Measurements from ENCODE around the gene SPATS1.

Gene SPATS1

GRCh38 chr6:44388135-44388487, 45.7 kb downstream of the SPATS1 start:
- peaks cover 26% of the 10 kb centered on the region for H3K79me2 ChIP-seq (ENCODE audit: insufficient read depth, low read length)
- H3K9me2 ChIP-seq (ENCODE audit: low read depth, low read length), result no peaks in the 10 kb centered on the region
- no peaks in the 10 kb centered on the region for H3K9me3 ChIP-seq (ENCODE audit: low read length)
- no peak overlapping the region for H2AFZ ChIP-seq (ENCODE audit: low read length)
- H3K9ac ChIP-seq (ENCODE audit: low read length), result peak overlapping the region; percentile 82
- no peak for TF ChIP-seq EZH2 (IDR thresholded peaks at IDR 0.05; ENCODE audit: borderline replicate concordance, low read length)
- no peak for TF ChIP-seq CTCF (IDR thresholded peaks at IDR 0.05; ENCODE audit: low read length)
- H3K4me2 ChIP-seq (ENCODE audit: low read length), result peak overlapping the region; percentile 98
- peaks cover 27% of the 10 kb centered on the region for H3K4me1 ChIP-seq (ENCODE audit: insufficient read depth, low read length, severe bottlenecking)
- H3K27me3 ChIP-seq (ENCODE audit: insufficient read depth, low read length), result no peaks in the 10 kb centered on the region
- H4K20me1 ChIP-seq (ENCODE audit: insufficient read depth, low read length), result no peaks in the 10 kb centered on the region
- H3K4me3 ChIP-seq (ENCODE audit: low read depth, low read length, poor library complexity, severe bottlenecking), result peak overlapping the region; percentile 79
- H3F3A ChIP-seq (ENCODE audit: insufficient read depth, low read length), result no peaks in the 10 kb centered on the region
- no peak overlapping the region for H3K27ac ChIP-seq (ENCODE audit: low read depth, low read length, poor library complexity, severe bottlenecking)
- peaks cover 28% of the 10 kb centered on the region for H3K36me3 ChIP-seq (ENCODE audit: insufficient read depth, low read length)

GRCh38 chr6:44388887-44389286, 46.4 kb downstream of the SPATS1 start:
- TF ChIP-seq EZH2 (IDR thresholded peaks at IDR 0.05; ENCODE audit: borderline replicate concordance, low read length) (no peak), CTCF (IDR thresholded peaks at IDR 0.05; ENCODE audit: low read length) (no peak)
- H3K4me3 ChIP-seq (ENCODE audit: low read depth, low read length, poor library complexity, severe bottlenecking), result peak overlapping the region; percentile 79
- H3K9me2 ChIP-seq (ENCODE audit: low read depth, low read length), result no peaks in the 10 kb centered on the region
- no peaks in the 10 kb centered on the region for H3K9me3 ChIP-seq (ENCODE audit: low read length)
- H3K9ac ChIP-seq (ENCODE audit: low read length), result peak overlapping the region; percentile 82
- no peaks in the 10 kb centered on the region for H3F3A ChIP-seq (ENCODE audit: insufficient read depth, low read length)
- peaks cover 26% of the 10 kb centered on the region for H3K79me2 ChIP-seq (ENCODE audit: insufficient read depth, low read length)
- no peaks in the 10 kb centered on the region for H3K27me3 ChIP-seq (ENCODE audit: insufficient read depth, low read length)
- H3K36me3 ChIP-seq (ENCODE audit: insufficient read depth, low read length), result peaks cover 36% of the 10 kb centered on the region
- peak overlapping the region; percentile 98 for H3K4me2 ChIP-seq (ENCODE audit: low read length)
- H4K20me1 ChIP-seq (ENCODE audit: insufficient read depth, low read length), result no peaks in the 10 kb centered on the region
- peaks cover 27% of the 10 kb centered on the region for H3K4me1 ChIP-seq (ENCODE audit: insufficient read depth, low read length, severe bottlenecking)
- H2AFZ ChIP-seq (ENCODE audit: low read length), result no peak overlapping the region
- no peak overlapping the region for H3K27ac ChIP-seq (ENCODE audit: low read depth, low read length, poor library complexity, severe bottlenecking)

GRCh38 chr6:44390158-44390683, 47.8 kb downstream of the SPATS1 start:
- H3K9ac ChIP-seq (ENCODE audit: low read length), result no peak overlapping the region
- no peaks in the 10 kb centered on the region for H3K9me2 ChIP-seq (ENCODE audit: low read depth, low read length)
- TF ChIP-seq EZH2 (IDR thresholded peaks at IDR 0.05; ENCODE audit: borderline replicate concordance, low read length), result no peak
- TF ChIP-seq CTCF (IDR thresholded peaks at IDR 0.05; ENCODE audit: low read length), result no peak
- no peak overlapping the region for H3K4me3 ChIP-seq (ENCODE audit: low read depth, low read length, poor library complexity, severe bottlenecking)
- peaks cover 48% of the 10 kb centered on the region for H3K36me3 ChIP-seq (ENCODE audit: insufficient read depth, low read length)
- H3K79me2 ChIP-seq (ENCODE audit: insufficient read depth, low read length), result peaks cover 26% of the 10 kb centered on the region
- H3K4me2 ChIP-seq (ENCODE audit: low read length), result no peak overlapping the region
- no peaks in the 10 kb centered on the region for H3K9me3 ChIP-seq (ENCODE audit: low read length)
- H3K27me3 ChIP-seq (ENCODE audit: insufficient read depth, low read length), result no peaks in the 10 kb centered on the region
- H2AFZ ChIP-seq (ENCODE audit: low read length), result no peak overlapping the region
- H3K4me1 ChIP-seq (ENCODE audit: insufficient read depth, low read length, severe bottlenecking), result peaks cover 27% of the 10 kb centered on the region
- no peak overlapping the region for H3K27ac ChIP-seq (ENCODE audit: low read depth, low read length, poor library complexity, severe bottlenecking)
- no peaks in the 10 kb centered on the region for H4K20me1 ChIP-seq (ENCODE audit: insufficient read depth, low read length)
- H3F3A ChIP-seq (ENCODE audit: insufficient read depth, low read length), result no peaks in the 10 kb centered on the region
